SK-N-SH (cell line): ENCODE data around the gene ZNF30. TPM values are rescaled to one million over a fixed set of nuclear protein-coding genes. Genes with fewer than 3 reads are reported as not detected.

ENCODE experiments used
- CTCF ChIA-PET: fragments of 300-600, 350-600 bp; formaldehyde crosslinking; extraction: SDS; loops from one replicate; lab custom pipeline; 2021; lab: Yijun Ruan, JAX
- POLR2A ChIA-PET: fragments of 350-600 bp; sonication (Branson Sonifier 250); formaldehyde crosslinking; extraction: SDS; loops from one replicate; lab custom pipeline; 2020; ENCODE audit warnings: antibody characterized with exemption, inconsistent platforms; lab: Yijun Ruan, JAX
- DNase-seq: peaks from one replicate; pipeline ENCODE4 v3.0.0; 2012
- H2AFZ ChIP-seq: fragments of 200-600 bp; sonication (generic); 2 replicates; pipeline ENCODE4 v1.8.1; 2016; ENCODE audit warnings: antibody characterized with exemption, mild to moderate bottlenecking, low read depth
- H3F3A ChIP-seq: fragments of 200-600 bp; sonication (generic); replicated peaks from 2 replicates; pipeline ENCODE3; 2016; ENCODE audit warnings: antibody characterized with exemption, mild to moderate bottlenecking; ENCODE audit not compliant: insufficient read depth
- H3K27ac ChIP-seq, 2 experiments: fragments of 200-500 bp in 1 of 2; fragments of 200-600 bp in 1 of 2; sonication (Bioruptor generic) in 1 of 2; sonication (generic), shearing (Covaris generic) in 1 of 2; 2 replicates each; pipeline versions ENCODE4 v1.5.1 to v1.6.1; 2014 to 2016; ENCODE audit warnings: low read depth in 2 of 2, inconsistent platforms in 1 of 2, low read length in 1 of 2, mild to moderate bottlenecking in 1 of 2, mixed read lengths in 1 of 2
- H3K27me3 ChIP-seq: fragments of 200-600 bp; sonication (generic), shearing (Covaris generic); 2 replicates; pipeline ENCODE4 v1.6.1; 2016; ENCODE audit warnings: mixed run types; ENCODE audit not compliant: insufficient read depth
- H3K36me3 ChIP-seq, 2 experiments: fragments of 200-500 bp in 1 of 2; fragments of 200-600 bp in 1 of 2; sonication (Bioruptor generic) in 1 of 2; sonication (generic) in 1 of 2; replicated peaks in 1 of 2; 2 replicates each; pipeline versions ENCODE3 to v1.5.1; 2014 to 2016; ENCODE audit warnings: low read length in 1 of 2, mild to moderate bottlenecking in 1 of 2; ENCODE audit not compliant: insufficient read depth in 2 of 2, control insufficient read depth in 1 of 2
- H3K4me1 ChIP-seq, 2 experiments: fragments of 200-500 bp in 1 of 2; fragments of 200-600 bp in 1 of 2; sonication (Bioruptor generic) in 1 of 2; sonication (generic), shearing (Covaris generic) in 1 of 2; 2 replicates each; pipeline versions ENCODE4 v1.5.1 to v1.6.1; 2014 to 2016; ENCODE audit warnings: low read depth in 1 of 2, low read length in 1 of 2, mixed run types in 1 of 2; ENCODE audit not compliant: insufficient read depth in 2 of 2, control insufficient read depth in 1 of 2
- H3K4me2 ChIP-seq: fragments of 200-600 bp; sonication (generic), shearing (Covaris generic); 2 replicates; pipeline ENCODE4 v1.6.1; 2017; ENCODE audit warnings: mixed run types
- H3K4me3 ChIP-seq, 2 experiments: fragments of 200-500 bp in 1 of 2; fragments of 200-600 bp in 1 of 2; sonication (Bioruptor generic) in 1 of 2; sonication (generic), shearing (Covaris generic) in 1 of 2; 2 replicates each; pipeline versions ENCODE4 v1.5.1 to v1.8.1; 2014 to 2016; ENCODE audit warnings: low read depth in 2 of 2, inconsistent platforms in 1 of 2, low read length in 1 of 2, mild to moderate bottlenecking in 1 of 2, mixed read lengths in 1 of 2, moderate library complexity in 1 of 2
- H3K79me2 ChIP-seq: fragments of 200-600 bp; sonication (generic); 2 replicates; pipeline ENCODE4 v1.8.1; 2017; ENCODE audit warnings: mild to moderate bottlenecking; ENCODE audit not compliant: insufficient read depth
- H3K9ac ChIP-seq: fragments of 200-600 bp; sonication (generic); 2 replicates; pipeline ENCODE4 v1.6.1; 2017; ENCODE audit warnings: mixed run types
- H3K9me2 ChIP-seq: fragments of 200-600 bp; sonication (generic); 2 replicates; pipeline ENCODE4 v1.6.1; 2017; ENCODE audit warnings: mixed run types
- H3K9me3 ChIP-seq: fragments of 200-600 bp; sonication (generic); 2 replicates; pipeline ENCODE4 v1.6.1; 2017; ENCODE audit warnings: mixed run types, mild to moderate bottlenecking, moderate library complexity
- H4K20me1 ChIP-seq: fragments of 200-600 bp; sonication (generic); 2 replicates; pipeline ENCODE4 v1.6.1; 2017; ENCODE audit warnings: mild to moderate bottlenecking, mixed run types; ENCODE audit not compliant: insufficient read depth
- ELF1 ChIP-seq: IDR thresholded peaks from 2 replicates; pipeline ENCODE4 v1.4.0; 2012
- EP300 ChIP-seq, 2 experiments: IDR thresholded peaks; 2 replicates each; pipeline versions ENCODE4 v1.4.0 to v1.6.1; 2012; ENCODE audit warnings: borderline replicate concordance in 1 of 2, low read depth in 1 of 2, low read length in 1 of 2
- FOSL2 ChIP-seq: IDR thresholded peaks from 2 replicates; pipeline ENCODE4 v1.4.0; 2012; ENCODE audit warnings: low read depth, mild to moderate bottlenecking, moderate library complexity, borderline replicate concordance
- FOXJ3 ChIP-seq: sonication (generic); formaldehyde crosslinking; IDR thresholded peaks from 2 replicates; pipeline ENCODE4 v1.5.1; 2020; ENCODE audit warnings: mild to moderate bottlenecking, missing genetic modification reagents
- GATA2 ChIP-seq: sonication (generic); formaldehyde crosslinking; IDR thresholded peaks from 2 replicates; pipeline ENCODE4 v1.5.0; 2020; ENCODE audit warnings: mild to moderate bottlenecking, missing genetic modification reagents
- JUND ChIP-seq: IDR thresholded peaks from 2 replicates; pipeline ENCODE4 v1.4.0; 2012
- MXI1 ChIP-seq: IDR thresholded peaks from 2 replicates; pipeline ENCODE4 v1.6.1; 2012; ENCODE audit warnings: mild to moderate bottlenecking, low read depth, low read length, improper control_type of control experiment
- NRF1 ChIP-seq: IDR thresholded peaks from 2 replicates; pipeline ENCODE4 v1.6.1; 2012; ENCODE audit warnings: low read depth, mild to moderate bottlenecking, low read length
- RAD21 ChIP-seq: IDR thresholded peaks from 2 replicates; pipeline ENCODE4 v1.6.1; 2012; ENCODE audit warnings: mild to moderate bottlenecking, low read length
- RCOR1 ChIP-seq: fragments of 150-350 bp; IDR thresholded peaks from 2 replicates; pipeline ENCODE4 v1.6.1; 2017; ENCODE audit warnings: antibody characterized with exemption, low read length
- RFX5 ChIP-seq: IDR thresholded peaks from 2 replicates; pipeline ENCODE4 v1.6.1; 2012; ENCODE audit warnings: mild to moderate bottlenecking, improper control_type of control experiment, low read length
- RXRA ChIP-seq: IDR thresholded peaks from 2 replicates; pipeline ENCODE4 v1.4.0; 2012; ENCODE audit warnings: low read depth, mild to moderate bottlenecking, borderline replicate concordance
- SIN3A ChIP-seq: IDR thresholded peaks from 2 replicates; pipeline ENCODE4 v1.6.1; 2012; ENCODE audit warnings: low read depth, mild to moderate bottlenecking, low read length, moderate library complexity, borderline replicate concordance
- SMC3 ChIP-seq: IDR thresholded peaks from 2 replicates; pipeline ENCODE4 v1.6.1; 2012; ENCODE audit warnings: low read depth, low read length, improper control_type of control experiment
- TCF12 ChIP-seq: IDR thresholded peaks from 2 replicates; pipeline ENCODE4 v1.4.0; 2012
- YY1 ChIP-seq: IDR thresholded peaks from 2 replicates; pipeline ENCODE4 v1.4.0; 2012; ENCODE audit warnings: low read depth, mild to moderate bottlenecking
- WGBS: methylation state at CpG from one replicate; pipeline ENCODE4 v1.1.6; 2017; ENCODE audit warnings: low lambda C conversion rate; 5-methylcytosine and 5-hydroxymethylcytosine counted together
- polyA plus RNA-seq, 3 experiments: library from polyadenylated mRNA; depleted of rRNA; stranded (reverse); fragments of >200 nt; gene quantifications; 2 replicates each; pipeline ENCODE4 v1.2.3, GENCODE V29; 2012
- TF ChIP-seq, protein P1 (sequence below): fragments of 200-600 bp; sonication (generic); IDR thresholded peaks from 2 replicates; pipeline ENCODE4 v1.6.1; 2017; ENCODE audit warnings: antibody characterized with exemption, mild to moderate bottlenecking, moderate library complexity
- TF ChIP-seq, protein P2 (sequence below): fragments of 150-350 bp; IDR thresholded peaks from 2 replicates; pipeline ENCODE4 v1.6.1; 2016; ENCODE audit warnings: mild to moderate bottlenecking, low read depth, low read length
- TF ChIP-seq, protein P3 (sequence below): IDR thresholded peaks from 2 replicates; pipeline ENCODE4 v1.4.0; 2012; ENCODE audit warnings: low read depth, borderline replicate concordance
- TF ChIP-seq, protein P4 (sequence below): IDR thresholded peaks from 2 replicates; pipeline ENCODE4 v1.4.0; 2012; ENCODE audit warnings: low read depth

The ZNF30 gene
- polyA plus RNA-seq, 1 of the 3 experiments (the other 2 are of a cell fraction), result 1.7 TPM

DNA sequence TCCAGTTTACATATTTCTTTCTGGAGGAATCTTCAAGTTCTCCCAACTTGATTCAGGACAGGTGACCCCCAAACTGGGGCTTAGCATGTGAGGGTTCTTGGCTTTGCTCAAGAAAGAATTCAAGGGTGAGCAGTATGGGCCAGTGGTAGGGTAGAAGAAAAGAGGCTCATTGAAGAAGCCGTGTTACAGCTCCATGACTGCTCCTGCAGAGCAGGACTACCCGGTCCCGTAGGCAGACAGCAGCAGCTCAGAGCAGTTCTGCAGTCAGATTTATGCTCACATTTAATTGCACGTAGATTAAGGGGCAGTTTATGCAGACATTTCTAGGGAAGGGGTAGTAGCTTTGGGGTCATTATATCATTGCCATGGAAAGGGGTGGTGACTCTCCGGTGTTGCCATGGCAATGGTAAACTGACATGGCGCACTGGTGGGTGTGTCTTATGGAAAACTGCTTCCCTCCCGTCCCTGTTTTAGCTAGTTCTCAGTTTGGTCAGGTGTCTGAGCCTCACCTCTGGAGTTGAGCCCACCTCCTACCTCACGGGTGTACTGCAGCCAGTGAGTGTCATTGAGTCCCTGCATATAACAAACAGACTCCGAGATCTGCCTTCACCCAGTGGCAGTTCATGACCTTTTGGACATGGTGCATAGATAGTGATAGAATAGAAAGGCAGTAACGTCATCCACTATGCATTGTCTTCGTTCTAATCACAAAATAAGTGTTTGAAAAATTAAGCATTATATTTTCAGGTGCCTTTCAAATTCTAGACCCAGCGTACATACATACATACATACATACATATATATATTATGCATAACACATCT, 53.3 kb downstream of the ZNF30 start:
- CTCF ChIA-PET, result interaction anchor here (1.7 kb wide), 1 partner anchor 64 kb away, joined by 6 read pairs; no protein-coding TSS in a partner anchor

DNA sequence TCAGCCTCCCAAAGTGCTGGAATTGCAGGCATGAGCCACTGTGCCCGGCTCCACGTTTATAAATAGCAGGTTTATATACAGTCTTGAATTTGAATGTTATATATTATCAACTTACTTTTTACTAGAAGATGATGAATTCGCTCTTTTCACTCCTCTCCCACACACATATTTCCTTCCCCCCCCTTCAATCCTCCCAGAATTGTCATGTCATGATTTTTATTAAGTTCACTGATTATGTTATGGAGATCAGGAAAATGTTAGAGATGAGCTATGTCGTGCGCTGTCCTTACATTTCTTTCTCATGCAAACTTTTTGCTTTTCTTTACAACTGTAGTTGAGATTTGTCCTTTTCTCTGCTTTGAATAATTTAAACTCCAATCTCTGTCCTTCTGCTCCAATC, 55.6 kb downstream of the ZNF30 start:
- no peak overlapping the region for H3K27ac ChIP-seq
- POLR2A ChIA-PET, result no interaction called here
- WGBS, result 54% methylated on average over 5 of the region's 5 CpGs
- H3F3A ChIP-seq, result no peaks in the 10 kb centered on the region
- H3K4me1 ChIP-seq, result peaks cover 0 to 4% of the 10 kb centered on the region in 2 experiments; a peak in 1 of 4 replicates
- H3K9me3 ChIP-seq, result no peaks in the 10 kb centered on the region
- no peaks in the 10 kb centered on the region for H3K36me3 ChIP-seq
- no peak overlapping the region for H3K4me2 ChIP-seq
- CTCF ChIA-PET, result interaction anchor here (0.5 kb wide), 1 partner anchor 161 kb away, joined by 3 read pairs; no protein-coding TSS in a partner anchor
- H2AFZ ChIP-seq, result no peak overlapping the region
- no peak overlapping the region for H3K9ac ChIP-seq
- no peaks in the 10 kb centered on the region; the same call in 1 of the 2 replicates for H3K27me3 ChIP-seq
- H3K9me2 ChIP-seq, result no peaks in the 10 kb centered on the region
- H3K79me2 ChIP-seq, result no peaks in the 10 kb centered on the region
- H4K20me1 ChIP-seq, result no peaks in the 10 kb centered on the region
- no peak for DNase-seq
- H3K4me3 ChIP-seq, result no peak overlapping the region
- TF ChIP-seq MXI1 (no peak), FOXJ3 (CRISPR knock-in tag) (no peak), NRF1 (no peak), SIN3A (no peak), RXRA (no peak), GATA2 (no peak), EP300 (IDR thresholded peaks at IDR 0.05; ENCODE audit: borderline replicate concordance in 1 of 2, low read depth in 1 of 2, low read length in 1 of 2) (no peak), RAD21 (no peak)
- TF ChIP-seq, protein P1, sequence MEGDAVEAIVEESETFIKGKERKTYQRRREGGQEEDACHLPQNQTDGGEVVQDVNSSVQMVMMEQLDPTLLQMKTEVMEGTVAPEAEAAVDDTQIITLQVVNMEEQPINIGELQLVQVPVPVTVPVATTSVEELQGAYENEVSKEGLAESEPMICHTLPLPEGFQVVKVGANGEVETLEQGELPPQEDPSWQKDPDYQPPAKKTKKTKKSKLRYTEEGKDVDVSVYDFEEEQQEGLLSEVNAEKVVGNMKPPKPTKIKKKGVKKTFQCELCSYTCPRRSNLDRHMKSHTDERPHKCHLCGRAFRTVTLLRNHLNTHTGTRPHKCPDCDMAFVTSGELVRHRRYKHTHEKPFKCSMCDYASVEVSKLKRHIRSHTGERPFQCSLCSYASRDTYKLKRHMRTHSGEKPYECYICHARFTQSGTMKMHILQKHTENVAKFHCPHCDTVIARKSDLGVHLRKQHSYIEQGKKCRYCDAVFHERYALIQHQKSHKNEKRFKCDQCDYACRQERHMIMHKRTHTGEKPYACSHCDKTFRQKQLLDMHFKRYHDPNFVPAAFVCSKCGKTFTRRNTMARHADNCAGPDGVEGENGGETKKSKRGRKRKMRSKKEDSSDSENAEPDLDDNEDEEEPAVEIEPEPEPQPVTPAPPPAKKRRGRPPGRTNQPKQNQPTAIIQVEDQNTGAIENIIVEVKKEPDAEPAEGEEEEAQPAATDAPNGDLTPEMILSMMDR, result no peak
- TF ChIP-seq, protein P2, sequence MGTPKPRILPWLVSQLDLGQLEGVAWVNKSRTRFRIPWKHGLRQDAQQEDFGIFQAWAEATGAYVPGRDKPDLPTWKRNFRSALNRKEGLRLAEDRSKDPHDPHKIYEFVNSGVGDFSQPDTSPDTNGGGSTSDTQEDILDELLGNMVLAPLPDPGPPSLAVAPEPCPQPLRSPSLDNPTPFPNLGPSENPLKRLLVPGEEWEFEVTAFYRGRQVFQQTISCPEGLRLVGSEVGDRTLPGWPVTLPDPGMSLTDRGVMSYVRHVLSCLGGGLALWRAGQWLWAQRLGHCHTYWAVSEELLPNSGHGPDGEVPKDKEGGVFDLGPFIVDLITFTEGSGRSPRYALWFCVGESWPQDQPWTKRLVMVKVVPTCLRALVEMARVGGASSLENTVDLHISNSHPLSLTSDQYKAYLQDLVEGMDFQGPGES, result no peak

More for the DNA sequence above, 53.3 kb downstream of the ZNF30 start:
- Histone ChIP-seq H3K27me3 (no peaks in the 10 kb centered on the region; the same call in 1 of the 2 replicates), H3K27ac (no peak overlapping the region), H3K79me2 (no peaks in the 10 kb centered on the region), H3K9me3 (no peaks in the 10 kb centered on the region), H3K4me2 (no peak overlapping the region), H3K4me3 (no peak overlapping the region), H3K9ac (no peak overlapping the region), H3K9me2 (no peaks in the 10 kb centered on the region), H3K36me3 (no peaks in the 10 kb centered on the region), H3F3A (no peaks in the 10 kb centered on the region), H4K20me1 (no peaks in the 10 kb centered on the region), H3K4me1 (no peaks in the 10 kb centered on the region), H2AFZ (no peak overlapping the region)
- POLR2A ChIA-PET, result no interaction called here
- no peak for DNase-seq
- 36% methylated on average over 11 of the region's 12 CpGs for WGBS
- no peak for TF ChIP-seq FOSL2
- no peak for TF ChIP-seq JUND
- no peak for TF ChIP-seq EP300 (IDR thresholded peaks at IDR 0.05; ENCODE audit: borderline replicate concordance in 1 of 2, low read depth in 1 of 2, low read length in 1 of 2)
- TF ChIP-seq, protein P2, result no peak
- no peak for TF ChIP-seq YY1
- TF ChIP-seq MXI1, result no peak
- no peak for TF ChIP-seq RCOR1
- TF ChIP-seq NRF1, result no peak
- TF ChIP-seq, protein P3, sequence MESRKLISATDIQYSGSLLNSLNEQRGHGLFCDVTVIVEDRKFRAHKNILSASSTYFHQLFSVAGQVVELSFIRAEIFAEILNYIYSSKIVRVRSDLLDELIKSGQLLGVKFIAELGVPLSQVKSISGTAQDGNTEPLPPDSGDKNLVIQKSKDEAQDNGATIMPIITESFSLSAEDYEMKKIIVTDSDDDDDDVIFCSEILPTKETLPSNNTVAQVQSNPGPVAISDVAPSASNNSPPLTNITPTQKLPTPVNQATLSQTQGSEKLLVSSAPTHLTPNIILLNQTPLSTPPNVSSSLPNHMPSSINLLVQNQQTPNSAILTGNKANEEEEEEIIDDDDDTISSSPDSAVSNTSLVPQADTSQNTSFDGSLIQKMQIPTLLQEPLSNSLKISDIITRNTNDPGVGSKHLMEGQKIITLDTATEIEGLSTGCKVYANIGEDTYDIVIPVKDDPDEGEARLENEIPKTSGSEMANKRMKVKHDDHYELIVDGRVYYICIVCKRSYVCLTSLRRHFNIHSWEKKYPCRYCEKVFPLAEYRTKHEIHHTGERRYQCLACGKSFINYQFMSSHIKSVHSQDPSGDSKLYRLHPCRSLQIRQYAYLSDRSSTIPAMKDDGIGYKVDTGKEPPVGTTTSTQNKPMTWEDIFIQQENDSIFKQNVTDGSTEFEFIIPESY, result no peak
- TF ChIP-seq TCF12, result no peak
- TF ChIP-seq, protein P4, sequence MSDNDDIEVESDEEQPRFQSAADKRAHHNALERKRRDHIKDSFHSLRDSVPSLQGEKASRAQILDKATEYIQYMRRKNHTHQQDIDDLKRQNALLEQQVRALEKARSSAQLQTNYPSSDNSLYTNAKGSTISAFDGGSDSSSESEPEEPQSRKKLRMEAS, result no peak
- TF ChIP-seq SMC3, result no peak
- TF ChIP-seq FOXJ3 (CRISPR knock-in tag), result no peak
- no peak for TF ChIP-seq ELF1
- TF ChIP-seq RFX5, result no peak
